HG03103 (cell line): ENCODE measurements around the gene EXOC6B.

Experiments
- ATAC-seq: cut with Tn5 transposase; IDR thresholded peaks from one replicate; pipeline ENCODE4 v1.9.1; 2021; ENCODE audit warnings: low read depth; ENCODE audit not compliant: unreplicated experiment

The EXOC6B gene

GRCh38 chr2:72747344-72747743 is 78.5 kb downstream of the EXOC6B start:
- no peak for ATAC-seq

GRCh38 chr2:72745679-72746368 is 80.0 kb downstream of the EXOC6B start:
- ATAC-seq = no peak

GRCh38 chr2:72744049-72744448 is 81.8 kb downstream of the EXOC6B start:
- no peak for ATAC-seq

- ATAC-seq = no peak
Observed at GRCh38 chr2:72743481-72743880, 82.4 kb downstream of the EXOC6B start.

GRCh38 chr2:72738096-72738495 is 87.7 kb downstream of the EXOC6B start:
- ATAC-seq = no peak

- ATAC-seq = no peak
Observed at GRCh38 chr2:72734432-72734831, 91.4 kb downstream of the EXOC6B start.

GRCh38 chr2:72731116-72731515 is 94.7 kb downstream of the EXOC6B start:
- ATAC-seq = no peak

GRCh38 chr2:72727356-72727755 is 98.5 kb downstream of the EXOC6B start:
- no peak for ATAC-seq

GRCh38 chr2:72723769-72724370 is 102.0 kb downstream of the EXOC6B start:
- ATAC-seq = no peak

GRCh38 chr2:72722492-72723070 is 103.3 kb downstream of the EXOC6B start:
- no peak for ATAC-seq

GRCh38 chr2:72719416-72719815 is 106.4 kb downstream of the EXOC6B start:
- ATAC-seq = no peak

- ATAC-seq = no peak
Observed at GRCh38 chr2:72718876-72719275, 107.0 kb downstream of the EXOC6B start.

- ATAC-seq = no peak
Observed at GRCh38 chr2:72716601-72717000, 109.2 kb downstream of the EXOC6B start.

GRCh38 chr2:72713857-72714256 is 112.0 kb downstream of the EXOC6B start:
- ATAC-seq = no peak

- no peak for ATAC-seq
Observed at GRCh38 chr2:72712977-72713376, 112.9 kb downstream of the EXOC6B start.

GRCh38 chr2:72712304-72712703 is 113.5 kb downstream of the EXOC6B start:
- ATAC-seq = no peak

- ATAC-seq = no peak
Observed at GRCh38 chr2:72710418-72711152, 115.2 kb downstream of the EXOC6B start.

GRCh38 chr2:72708236-72708635 is 117.6 kb downstream of the EXOC6B start:
- ATAC-seq = no peak

- ATAC-seq = no peak
Observed at GRCh38 chr2:72698300-72698699, 127.5 kb downstream of the EXOC6B start.

- no peak for ATAC-seq
Observed at GRCh38 chr2:72696559-72696958, 129.3 kb downstream of the EXOC6B start.

- ATAC-seq = no peak
Observed at GRCh38 chr2:72695676-72696075, 130.2 kb downstream of the EXOC6B start.
